Endothelial cell of umbilical vein (primary cell): ENCODE measurements around the gene CLOCK. TPM values are rescaled to one million over a fixed set of nuclear protein-coding genes. Genes with fewer than 3 reads are reported as not detected.

ENCODE experiments used
- BruUV-seq: library from RNA; stranded (reverse); fragments of 400-500 nt; replicated peaks from 2 replicates; lab custom pipeline; 2021; lab: Mats Ljungman, UMichigan
- CTCF ChIA-PET: fragments of 300-600, 350-600 bp; sonication (Branson Sonifier 250); formaldehyde crosslinking; loops from one replicate; lab custom pipeline; 2021; ENCODE audit warnings: antibody characterized with exemption, inconsistent platforms; lab: Charles Lee
- POLR2A ChIA-PET: fragments of 300-600, 350-600 bp; sonication (Branson Sonifier 250); formaldehyde crosslinking; loops from one replicate; lab custom pipeline; 2021; ENCODE audit warnings: antibody characterized with exemption, inconsistent platforms; lab: Charles Lee
- DNase-seq: peaks from one replicate; pipeline ENCODE4 v3.0.0-alpha.2; 2011; ENCODE audit warnings: low read depth, low spot score
- FAIRE-seq: peaks from 2 replicates; lab custom pipeline; 2011; peaks lifted over from hg19 to GRCh38; lab: Jason Lieb, UNC
- H2AFZ ChIP-seq: 2 replicates; pipeline ENCODE4 v1.6.0; 2012; ENCODE audit warnings: low read depth, low read length, control low read depth, inconsistent platforms
- H3K27ac ChIP-seq: 2 replicates; pipeline ENCODE4 v1.5.1; 2011; ENCODE audit warnings: low read depth, mild to moderate bottlenecking, control low read depth, low read length, moderate library complexity; ENCODE audit not compliant: insufficient read depth
- H3K27me3 ChIP-seq, 2 experiments: 2 replicates each; pipeline versions ENCODE4 v1.6.0 to v1.6.1; 2011; ENCODE audit warnings: low read length in 2 of 2, mixed read lengths in 1 of 2; ENCODE audit not compliant: control insufficient read depth in 2 of 2, insufficient read depth in 2 of 2
- H3K36me3 ChIP-seq, 2 experiments: 2 replicates in 1 of 2; 3 replicates in 1 of 2; pipeline ENCODE4 v1.5.1; 2011; ENCODE audit warnings: low read length in 2 of 2, mild to moderate bottlenecking in 1 of 2, moderate library complexity in 1 of 2; ENCODE audit not compliant: control insufficient read depth in 2 of 2, insufficient read depth in 2 of 2; ENCODE audit errors: extremely low read depth in 1 of 2
- H3K4me1 ChIP-seq: 3 replicates; pipeline ENCODE4 v1.5.1; 2011; ENCODE audit warnings: mild to moderate bottlenecking, low read length; ENCODE audit not compliant: control insufficient read depth, insufficient read depth; ENCODE audit errors: extremely low read depth
- H3K4me2 ChIP-seq: 2 replicates; pipeline ENCODE4 v1.6.1; 2011; ENCODE audit warnings: low read length, control low read depth, mixed read lengths; ENCODE audit not compliant: insufficient read depth
- H3K4me3 ChIP-seq, 3 experiments: fragments of 200-600 bp in 1 of 3; sonication (generic), shearing (Covaris generic) in 1 of 3; replicated peaks in 1 of 3; 2 replicates each; pipeline ENCODE4 v1.5.1; 2011 to 2016; ENCODE audit warnings: control low read depth in 3 of 3, low read length in 3 of 3, mild to moderate bottlenecking in 2 of 3, inconsistent platforms in 1 of 3, low read depth in 1 of 3, moderate library complexity in 1 of 3; ENCODE audit not compliant: insufficient read depth in 1 of 3
- H3K79me2 ChIP-seq: 2 replicates; pipeline ENCODE4 v1.6.0; 2012; ENCODE audit warnings: low read length, inconsistent platforms; ENCODE audit not compliant: control insufficient read depth, insufficient read depth
- H3K9ac ChIP-seq: replicated peaks from 2 replicates; pipeline ENCODE3; 2011; ENCODE audit warnings: low read length, control low read depth; ENCODE audit not compliant: insufficient read depth; ENCODE audit errors: extremely low read depth
- H3K9me1 ChIP-seq: replicated peaks from 3 replicates; pipeline ENCODE4 v1.6.0; 2011; ENCODE audit warnings: mild to moderate bottlenecking, low read length; ENCODE audit not compliant: control insufficient read depth, insufficient read depth; ENCODE audit errors: extremely low read depth
- H3K9me3 ChIP-seq: replicated peaks from 2 replicates; pipeline ENCODE4 v1.5.1; 2012; ENCODE audit warnings: low read length, inconsistent platforms; ENCODE audit not compliant: control insufficient read depth, insufficient read depth
- H4K20me1 ChIP-seq: replicated peaks from 2 replicates; pipeline ENCODE3; 2011; ENCODE audit warnings: mild to moderate bottlenecking, low read length; ENCODE audit not compliant: control insufficient read depth, insufficient read depth; ENCODE audit errors: extremely low read depth
- CTCF ChIP-seq, 2 donors: IDR thresholded peaks; 1 replicate in 1 of 2; 2 replicates in 1 of 2; pipeline ENCODE4 v1.5.1; 2011; ENCODE audit warnings: low read length in 2 of 2, mild to moderate bottlenecking in 2 of 2, moderate library complexity in 2 of 2, control low read depth in 1 of 2, inconsistent platforms in 1 of 2, low read depth in 1 of 2; ENCODE audit not compliant: insufficient read depth in 1 of 2; ENCODE audit errors: extremely low read depth in 1 of 2
- EZH2 ChIP-seq: IDR thresholded peaks from 2 replicates; pipeline ENCODE4 v1.6.1; 2012; ENCODE audit warnings: borderline replicate concordance, low read depth, mild to moderate bottlenecking, moderate library complexity, low read length, inconsistent platforms; ENCODE audit not compliant: severe bottlenecking
- FOS ChIP-seq: IDR thresholded peaks from 2 replicates; pipeline ENCODE4 v1.6.1; 2011; ENCODE audit warnings: mild to moderate bottlenecking, low read length, moderate library complexity, borderline replicate concordance; ENCODE audit not compliant: insufficient read depth
- GATA2 ChIP-seq: IDR thresholded peaks from 2 replicates; pipeline ENCODE4 v1.7.0; 2011; ENCODE audit warnings: low read depth, mild to moderate bottlenecking, moderate library complexity, mixed read lengths, low read length; ENCODE audit not compliant: insufficient read length, insufficient read depth
- JUN ChIP-seq: IDR thresholded peaks from 2 replicates; pipeline ENCODE4 v1.6.1; 2011; ENCODE audit warnings: borderline replicate concordance, low read depth; ENCODE audit not compliant: insufficient read length, insufficient read depth
- MAX ChIP-seq: IDR thresholded peaks from 2 replicates; pipeline ENCODE4 v1.6.1; 2011; ENCODE audit not compliant: insufficient read depth, insufficient read length
- MYC ChIP-seq: IDR thresholded peaks from one replicate; pipeline ENCODE4 v1.6.1; 2011; ENCODE audit warnings: mild to moderate bottlenecking, low read depth, low read length
- POLR2A ChIP-seq: IDR thresholded peaks from 2 replicates; pipeline ENCODE4 v1.6.1; 2012; ENCODE audit warnings: low read depth, mild to moderate bottlenecking, control low read depth, low read length
- POLR2AphosphoS5 ChIP-seq: IDR thresholded peaks from 2 replicates; pipeline ENCODE4 v1.6.1; 2012; ENCODE audit warnings: low read depth, mild to moderate bottlenecking, control low read depth, low read length, moderate library complexity; ENCODE audit not compliant: insufficient read depth
- dilution Hi-C: fragments of 300-500 bp; cut with MboI; formaldehyde crosslinking; loops from one replicate; pipeline ENCODE4 v1.15.0; 2019; ENCODE audit warnings: low sequenced_read_pairs; ENCODE audit not compliant: extremely low pct_ligation_motif_present
- intact Hi-C: fragments of 100-400 bp; cut with micrococcal nuclease; formaldehyde crosslinking; loops from one replicate; pipeline ENCODE4 v1.10.0; 2022
- polyA plus RNA-seq, 4 experiments: library from polyadenylated mRNA; depleted of rRNA in 3 of 4; stranded (reverse) in 3 of 4; unstranded in 1 of 4; fragments of >200 nt; gene quantifications; 2 replicates each; pipeline versions ENCODE4 v1.2.1 to v1.2.3, GENCODE V29; 2011 to 2012; ENCODE audit warnings: missing spikeins in 1 of 4
- total RNA-seq: library from RNA; stranded (reverse); gene quantifications from 2 replicates; pipeline ENCODE4 v1.2.3, GENCODE V29; 2021

CLOCK gene
- total and polyA plus RNA-seq, 2 donors (not counting 3 experiments of a cell fraction or from before 2014, with no cell fraction given), result 7.5 to 23.8 TPM

DNA sequence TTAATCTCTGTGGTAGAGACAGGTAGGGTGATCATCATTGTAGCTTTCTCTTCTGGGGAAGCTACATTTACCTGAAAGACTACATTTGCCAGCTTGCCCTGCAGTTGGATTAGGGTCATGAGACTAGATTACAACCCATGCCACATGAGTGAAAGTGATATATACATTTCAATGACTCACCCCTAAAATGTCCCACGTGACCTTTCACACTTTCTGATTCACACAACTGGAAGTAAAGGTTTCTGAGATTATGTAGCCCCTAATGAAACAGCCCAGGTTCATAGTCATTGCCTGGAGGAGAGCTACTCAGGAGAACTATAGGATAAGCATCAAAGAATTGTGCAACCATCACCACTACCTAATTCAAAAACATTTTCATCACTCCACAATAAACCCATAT, 27.5 kb upstream of the CLOCK start:
- Histone ChIP-seq H3K9me3 (no peaks in the 10 kb centered on the region), H3K9me1 (no peaks in the 10 kb centered on the region), H3K4me3 (no peak overlapping the region), H3K27ac (no peak overlapping the region), H3K79me2 (no peaks in the 10 kb centered on the region), H3K27me3 (peaks cover 3 to 4% of the 10 kb centered on the region in 2 experiments), H2AFZ (no peak overlapping the region), H3K9ac (no peak overlapping the region), H3K4me1 (no peaks in the 10 kb centered on the region), H3K4me2 (no peak overlapping the region), H3K36me3 (no peaks in the 10 kb centered on the region), H4K20me1 (no peaks in the 10 kb centered on the region)
- dilution Hi-C loops (no loop called here), intact Hi-C loops (no loop called here)
- POLR2A ChIA-PET, result no interaction called here
- no peak for FAIRE-seq
- TF ChIP-seq MAX (no peak), MYC (no peak), EZH2 (no peak)
- CTCF ChIA-PET, result interaction anchor here (1.2 to 1.4 kb wide), 2 partner anchors 20 to 603 kb away, joined by 3 read pairs; no protein-coding TSS in a partner anchor
- BruUV-seq, result no TSS peak
- DNase-seq, result no peak

DNA sequence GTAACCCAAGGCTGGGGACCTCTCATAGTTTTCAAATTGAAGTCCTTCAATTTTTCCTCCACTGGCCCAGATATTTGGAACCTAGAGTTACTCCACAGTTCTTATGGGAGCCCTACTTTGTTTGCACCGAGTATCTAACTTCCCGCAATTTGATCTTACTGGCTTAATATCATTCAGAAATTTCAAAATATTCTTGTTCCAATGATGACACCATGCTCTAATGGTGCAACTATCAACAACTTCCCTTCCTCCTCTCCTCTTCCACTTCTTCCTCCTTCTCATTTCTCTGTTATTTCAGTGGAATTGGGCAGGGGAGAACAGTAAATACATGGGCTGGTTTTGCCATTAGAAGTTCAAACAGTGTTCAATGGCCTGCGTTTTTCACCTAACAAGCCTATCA, 25.1 kb upstream of the CLOCK start:
- Histone ChIP-seq H4K20me1 (no peaks in the 10 kb centered on the region), H3K27ac (no peak overlapping the region), H3K9ac (no peak overlapping the region), H3K4me3 (no peak overlapping the region), H3K79me2 (no peaks in the 10 kb centered on the region), H3K9me3 (no peaks in the 10 kb centered on the region), H3K4me1 (no peaks in the 10 kb centered on the region), H3K9me1 (no peaks in the 10 kb centered on the region), H2AFZ (no peak overlapping the region), H3K27me3 (peaks cover 3 to 4% of the 10 kb centered on the region in 2 experiments), H3K36me3 (no peaks in the 10 kb centered on the region), H3K4me2 (no peak overlapping the region)
- CTCF ChIA-PET, result no interaction called here
- FAIRE-seq (no peak), DNase-seq (no peak)
- dilution Hi-C loops (no loop called here), intact Hi-C loops (no loop called here)
- no TSS peak for BruUV-seq
- POLR2A ChIA-PET, result no interaction called here
- no peak for TF ChIP-seq FOS
- TF ChIP-seq POLR2AphosphoS5, result no peak
- no peak for TF ChIP-seq GATA2
- TF ChIP-seq JUN, result no peak
- TF ChIP-seq EZH2, result no peak
- no peak for TF ChIP-seq POLR2A
- no peak for TF ChIP-seq CTCF (IDR thresholded peaks at IDR 0.05; ENCODE audit: extremely low read depth in 1 of 2, insufficient read depth in 1 of 2, low read depth in 1 of 2, low read length in 2 of 2)
- no peak for TF ChIP-seq MAX
- no peak for TF ChIP-seq MYC
